Activated B cell treated with CpG ODN at 0.5 μM for 24 hours (primary cell): ENCODE data around the gene BTBD1. TPM values are rescaled to one million over a fixed set of nuclear protein-coding genes. Genes with fewer than 3 reads are reported as not detected.

Experiments used
- ATAC-seq: fragments of 200-7000 bp; cut with Tn5 transposase; one replicate; pipeline ENCODE4 v1.10.0; 2021; ENCODE audit warnings: low read depth, mild to moderate bottlenecking, moderate library complexity
- CTCF ChIA-PET: fragments of 350-600 bp; sonication (Branson Sonifier 250); formaldehyde crosslinking; loops from one replicate; lab custom pipeline; 2021; ENCODE audit warnings: antibody characterized with exemption; lab: Charles Lee
- POLR2A ChIA-PET: fragments of 350-600 bp; sonication (Branson Sonifier 250); formaldehyde crosslinking; loops from one replicate; lab custom pipeline; 2021; ENCODE audit warnings: antibody characterized with exemption; lab: Charles Lee
- DNase-seq: peaks from one replicate; pipeline ENCODE4 v3.0.0; 2022
- H3K27ac Mint-ChIP-seq: one replicate; pipeline ENCODE4 v1.8.0; 2020; ENCODE audit warnings: mixed read lengths
- H3K27me3 Mint-ChIP-seq: one replicate; pipeline ENCODE4 v1.8.0; 2021; ENCODE audit warnings: mixed read lengths
- H3K36me3 Mint-ChIP-seq: one replicate; pipeline ENCODE4 v1.8.0; 2021; ENCODE audit warnings: low read depth, mixed read lengths
- H3K4me1 Mint-ChIP-seq: one replicate; pipeline ENCODE4 v1.8.0; 2021; ENCODE audit warnings: mixed read lengths
- H3K4me3 Mint-ChIP-seq: one replicate; pipeline ENCODE4 v1.8.0; 2020; ENCODE audit warnings: mild to moderate bottlenecking, mixed read lengths
- H3K9me3 Mint-ChIP-seq: one replicate; pipeline ENCODE4 v1.8.0; 2020; ENCODE audit warnings: mixed read lengths
- intact Hi-C: fragments of 100-400 bp; cut with micrococcal nuclease; formaldehyde crosslinking; loops from one replicate; pipeline ENCODE4 v1.15.1; 2024
- total RNA-seq: library from RNA; stranded (reverse); gene quantifications from 2 replicates; pipeline ENCODE4 v1.2.3, GENCODE V29; 2022
- TF ChIP-seq, protein P1 (sequence below): fragments of 200-600 bp; IDR thresholded peaks from one replicate; pipeline ENCODE4 v1.8.0; 2022; ENCODE audit warnings: antibody characterized with exemption, mild to moderate bottlenecking

BTBD1 gene
- total RNA-seq, 1 donor from 2014 or later = 54.2 TPM

DNA sequence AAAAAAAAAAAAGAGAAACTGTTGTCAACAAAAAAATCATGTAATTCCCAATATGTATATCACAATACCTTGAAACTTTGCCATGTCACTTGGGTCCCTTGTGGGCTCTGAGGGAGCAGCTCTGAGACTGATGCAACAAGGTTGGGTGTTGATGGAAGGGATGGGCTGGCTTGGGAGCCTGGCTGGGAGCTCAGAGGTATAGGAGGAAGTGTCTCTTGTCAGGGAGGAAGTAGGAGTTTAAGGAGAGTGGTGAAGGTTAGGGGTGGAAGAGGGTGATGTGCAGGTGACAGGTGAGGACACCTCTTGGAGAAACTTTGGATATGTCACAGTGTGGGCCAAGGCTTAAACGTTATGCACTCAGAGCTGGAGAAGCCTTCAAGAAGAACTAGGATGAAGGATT is 38.4 kb upstream of the BTBD1 start:
- CTCF ChIA-PET = interaction anchor here (0.8 kb wide), 1 partner anchor 10 kb away, joined by 3 read pairs; no protein-coding TSS in a partner anchor

DNA sequence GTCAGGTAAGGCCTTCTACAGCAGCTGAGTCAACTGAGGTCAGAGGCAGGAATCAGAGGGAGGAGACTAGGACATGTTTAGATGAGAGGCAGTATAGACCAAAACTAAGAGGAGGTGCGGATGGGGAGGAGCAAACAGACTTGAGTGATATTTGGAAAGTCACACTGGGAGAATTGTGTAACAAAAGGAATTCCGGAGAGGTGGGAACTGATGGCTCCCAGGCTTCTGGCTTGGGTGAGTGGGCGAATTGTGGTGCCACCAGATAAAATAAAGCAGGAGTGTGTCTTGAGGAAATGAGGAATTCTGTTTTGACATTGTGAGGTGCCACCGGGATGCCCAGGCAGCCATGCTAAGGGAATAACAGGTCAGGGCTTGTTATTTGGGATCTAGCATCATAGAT is 37.1 kb upstream of the BTBD1 start:
- ChIA-PET CTCF (no interaction called here), POLR2A (no interaction called here)
- Mint-ChIP-seq H3K9me3 (no peaks in the 10 kb centered on the region), H3K27ac (no peak overlapping the region), H3K36me3 (no peaks in the 10 kb centered on the region), H3K27me3 (peaks cover 28% of the 10 kb centered on the region), H3K4me1 (peaks cover 19% of the 10 kb centered on the region), H3K4me3 (no peak overlapping the region)
- TF ChIP-seq, protein P1, sequence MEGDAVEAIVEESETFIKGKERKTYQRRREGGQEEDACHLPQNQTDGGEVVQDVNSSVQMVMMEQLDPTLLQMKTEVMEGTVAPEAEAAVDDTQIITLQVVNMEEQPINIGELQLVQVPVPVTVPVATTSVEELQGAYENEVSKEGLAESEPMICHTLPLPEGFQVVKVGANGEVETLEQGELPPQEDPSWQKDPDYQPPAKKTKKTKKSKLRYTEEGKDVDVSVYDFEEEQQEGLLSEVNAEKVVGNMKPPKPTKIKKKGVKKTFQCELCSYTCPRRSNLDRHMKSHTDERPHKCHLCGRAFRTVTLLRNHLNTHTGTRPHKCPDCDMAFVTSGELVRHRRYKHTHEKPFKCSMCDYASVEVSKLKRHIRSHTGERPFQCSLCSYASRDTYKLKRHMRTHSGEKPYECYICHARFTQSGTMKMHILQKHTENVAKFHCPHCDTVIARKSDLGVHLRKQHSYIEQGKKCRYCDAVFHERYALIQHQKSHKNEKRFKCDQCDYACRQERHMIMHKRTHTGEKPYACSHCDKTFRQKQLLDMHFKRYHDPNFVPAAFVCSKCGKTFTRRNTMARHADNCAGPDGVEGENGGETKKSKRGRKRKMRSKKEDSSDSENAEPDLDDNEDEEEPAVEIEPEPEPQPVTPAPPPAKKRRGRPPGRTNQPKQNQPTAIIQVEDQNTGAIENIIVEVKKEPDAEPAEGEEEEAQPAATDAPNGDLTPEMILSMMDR = no peak
- intact Hi-C loops = no loop called here
- no peak for DNase-seq
- no peak for ATAC-seq

More for the DNA sequence above, 38.4 kb upstream of the BTBD1 start:
- intact Hi-C loops = loop anchor here (5.0 kb wide), 2 partner anchors 43 to 93 kb away; partner anchors contain the start of gene C15orf40
- Mint-ChIP-seq H3K4me3 (peak overlapping the region; percentile 64), H3K27ac (no peak overlapping the region), H3K9me3 (no peaks in the 10 kb centered on the region), H3K4me1 (peaks cover 20% of the 10 kb centered on the region), H3K36me3 (no peaks in the 10 kb centered on the region), H3K27me3 (peaks cover 28% of the 10 kb centered on the region)
- TF ChIP-seq, protein P1 = no peak
- ATAC-seq = no peak
- DNase-seq = no peak
- POLR2A ChIA-PET = interaction anchor here (0.8 to 1.1 kb wide), 2 partner anchors 38 to 96 kb away, joined by 3 to 4 read pairs; partner anchors contain the start of gene BTBD1

DNA sequence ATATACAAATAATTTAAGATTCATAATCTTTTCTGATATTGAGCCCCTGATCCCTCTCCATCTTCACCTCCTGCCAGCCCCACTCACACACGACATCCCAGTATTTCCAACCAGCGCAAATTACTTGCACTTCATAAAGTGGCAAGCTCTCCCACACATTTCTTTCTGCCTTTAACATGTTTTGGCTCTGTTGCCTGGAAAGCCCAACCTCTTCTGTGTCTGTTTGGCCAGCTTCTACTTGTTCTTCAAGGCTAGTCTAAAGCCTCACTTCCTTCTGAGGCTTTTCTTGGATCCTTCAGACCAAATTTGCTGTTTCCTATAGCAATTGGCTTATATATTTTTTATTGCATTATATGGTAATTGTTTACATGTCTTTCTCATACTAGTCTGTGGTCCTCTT is 35.3 kb upstream of the BTBD1 start:
- H3K27me3 Mint-ChIP-seq = peaks cover 24% of the 10 kb centered on the region
- ATAC-seq = no peak

DNA sequence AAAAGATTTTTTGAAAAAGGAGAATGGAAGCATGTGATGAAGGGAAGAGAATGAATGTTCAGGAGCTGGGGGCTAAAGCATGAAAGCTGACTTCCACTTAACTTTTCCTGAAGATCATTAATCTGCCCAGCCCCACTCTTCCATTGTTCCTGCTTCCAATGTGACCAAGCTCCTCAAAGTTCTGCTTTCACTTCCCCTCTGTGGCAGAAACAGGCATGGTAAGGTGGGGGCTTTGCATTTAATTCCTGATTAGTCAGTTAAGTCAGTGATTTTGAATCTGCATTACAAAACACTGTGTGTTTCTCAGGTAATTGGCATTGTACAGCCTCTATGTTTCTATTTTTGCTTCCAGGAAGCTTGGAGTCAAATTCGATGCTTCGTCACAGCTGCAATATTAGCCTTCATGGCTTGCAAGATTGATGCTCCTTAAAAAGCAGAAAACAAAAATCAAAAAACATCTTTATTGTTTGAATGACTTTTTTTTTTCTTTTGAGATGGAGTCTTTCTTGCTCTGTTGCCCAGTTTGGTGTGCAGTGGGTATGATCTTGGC is 33.1 kb upstream of the BTBD1 start:
- intact Hi-C loops = no loop called here
- peaks cover 18% of the 10 kb centered on the region for H3K27me3 Mint-ChIP-seq
- POLR2A ChIA-PET = no interaction called here

More for the DNA sequence above, 35.3 kb upstream of the BTBD1 start:
- Mint-ChIP-seq H3K4me3 (no peak overlapping the region), H3K27ac (no peak overlapping the region), H3K36me3 (no peaks in the 10 kb centered on the region), H3K4me1 (peaks cover 7% of the 10 kb centered on the region), H3K9me3 (peaks cover 7% of the 10 kb centered on the region)
- intact Hi-C loops = no loop called here
- ChIA-PET POLR2A (no interaction called here), CTCF (no interaction called here)
- TF ChIP-seq, protein P1 = no peak
- DNase-seq = no peak

DNA sequence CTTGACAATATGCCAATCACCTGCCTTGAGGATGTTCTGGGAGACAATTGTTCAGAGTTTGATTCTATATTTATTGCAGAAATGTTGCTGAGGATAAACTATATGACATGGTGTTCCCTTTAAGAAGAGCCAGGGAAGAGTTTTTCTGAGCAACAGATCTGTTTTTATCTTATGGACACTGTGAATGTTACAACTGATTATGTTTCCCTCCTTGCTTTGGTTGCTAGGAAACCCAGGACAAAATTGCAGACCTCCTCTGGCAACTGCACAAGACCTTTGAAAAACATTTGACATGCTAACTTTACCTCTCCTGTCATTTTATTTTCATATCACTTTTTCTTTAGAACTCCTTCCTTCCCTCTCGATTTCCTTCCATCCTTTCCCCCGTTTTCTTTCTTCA is 32.2 kb upstream of the BTBD1 start:
- peaks cover 10% of the 10 kb centered on the region for H3K9me3 Mint-ChIP-seq
- ATAC-seq (no peak), DNase-seq (no peak)
- H3K27ac Mint-ChIP-seq = no peak overlapping the region
- ChIA-PET POLR2A (no interaction called here), CTCF (no interaction called here)
- H3K4me3 Mint-ChIP-seq = no peak overlapping the region
- intact Hi-C loops = no loop called here
- no peaks in the 10 kb centered on the region for H3K4me1 Mint-ChIP-seq
- H3K36me3 Mint-ChIP-seq = no peaks in the 10 kb centered on the region
- peaks cover 16% of the 10 kb centered on the region for H3K27me3 Mint-ChIP-seq
- TF ChIP-seq, protein P1 = no peak

More for the DNA sequence above, 33.1 kb upstream of the BTBD1 start:
- Mint-ChIP-seq H3K36me3 (no peaks in the 10 kb centered on the region), H3K4me3 (no peak overlapping the region), H3K27ac (no peak overlapping the region), H3K9me3 (peaks cover 10% of the 10 kb centered on the region), H3K4me1 (no peaks in the 10 kb centered on the region)
- TF ChIP-seq, protein P1 = no peak
- DNase-seq (no peak), ATAC-seq (no peak)
- CTCF ChIA-PET = no interaction called here
